Progenitor cell of endocrine pancreas (in vitro differentiated cells): Measurements from ENCODE around the gene ITGAL. TPM values are rescaled to one million over a fixed set of nuclear protein-coding genes. Genes with fewer than 3 reads are reported as not detected.
"Not testable (repeated sequence)": the region's sequence is repeated elsewhere in the genome, so short reads cannot be mapped to it uniquely, and the experiment has no call there.

Experiments used
- DNase-seq: peaks from one replicate; pipeline ENCODE4 v3.0.0; 2021; ENCODE audit warnings: low spot score; ENCODE audit not compliant: unreplicated experiment
- H3K27ac Mint-ChIP-seq: 2 replicates; pipeline ENCODE4 v1.8.0; 2021; ENCODE audit warnings: mild to moderate bottlenecking, moderate library complexity, mixed read lengths
- H3K27me3 Mint-ChIP-seq: 2 replicates; pipeline ENCODE4 v1.8.0; 2021; ENCODE audit warnings: mixed read lengths
- H3K36me3 Mint-ChIP-seq: 2 replicates; pipeline ENCODE4 v1.8.0; 2022; ENCODE audit warnings: mixed read lengths; ENCODE audit not compliant: insufficient read depth
- H3K4me1 Mint-ChIP-seq: 2 replicates; pipeline ENCODE4 v1.8.0; 2021; ENCODE audit warnings: low read depth, mixed read lengths
- H3K4me3 Mint-ChIP-seq: 2 replicates; pipeline ENCODE4 v1.8.0; 2021; ENCODE audit warnings: low read depth, mild to moderate bottlenecking, moderate library complexity, mixed read lengths
- H3K9me3 Mint-ChIP-seq: 2 replicates; pipeline ENCODE4 v1.8.0; 2021; ENCODE audit warnings: low read depth, mixed read lengths
- CTCF ChIP-seq: fragments of 200-600 bp; sonication (generic); IDR thresholded peaks from one replicate; pipeline ENCODE4 v1.5.0; 2021; ENCODE audit warnings: antibody characterized with exemption, mild to moderate bottlenecking; ENCODE audit not compliant: unreplicated experiment
- total RNA-seq: library from RNA; stranded (reverse); gene quantifications from 2 replicates; pipeline ENCODE4 v1.2.1, GENCODE V29; 2021

Gene ITGAL
- total RNA-seq, 1 donor from 2014 or later, result 0.53 TPM

- Mint-ChIP-seq H3K27me3 (no peaks in the 10 kb centered on the region), H3K9me3 (no peaks in the 10 kb centered on the region), H3K36me3 (no peaks in the 10 kb centered on the region), H3K4me3 (no peak overlapping the region), H3K4me1 (no peaks in the 10 kb centered on the region), H3K27ac (no peak overlapping the region)
- DNase-seq, result no peak
- no peak for TF ChIP-seq CTCF
Observed at GRCh38 chr16:30476991-30477390, 4.4 kb downstream of the ITGAL start.

- DNase-seq, H3K4me3 Mint-ChIP-seq, H3K36me3 Mint-ChIP-seq, H3K9me3 Mint-ChIP-seq, H3K27ac Mint-ChIP-seq, H3K27me3 Mint-ChIP-seq, H3K4me1 Mint-ChIP-seq: not testable (repeated sequence)
Observed at GRCh38 chr16:30477773-30478172, 5.2 kb downstream of the ITGAL start.

DNA sequence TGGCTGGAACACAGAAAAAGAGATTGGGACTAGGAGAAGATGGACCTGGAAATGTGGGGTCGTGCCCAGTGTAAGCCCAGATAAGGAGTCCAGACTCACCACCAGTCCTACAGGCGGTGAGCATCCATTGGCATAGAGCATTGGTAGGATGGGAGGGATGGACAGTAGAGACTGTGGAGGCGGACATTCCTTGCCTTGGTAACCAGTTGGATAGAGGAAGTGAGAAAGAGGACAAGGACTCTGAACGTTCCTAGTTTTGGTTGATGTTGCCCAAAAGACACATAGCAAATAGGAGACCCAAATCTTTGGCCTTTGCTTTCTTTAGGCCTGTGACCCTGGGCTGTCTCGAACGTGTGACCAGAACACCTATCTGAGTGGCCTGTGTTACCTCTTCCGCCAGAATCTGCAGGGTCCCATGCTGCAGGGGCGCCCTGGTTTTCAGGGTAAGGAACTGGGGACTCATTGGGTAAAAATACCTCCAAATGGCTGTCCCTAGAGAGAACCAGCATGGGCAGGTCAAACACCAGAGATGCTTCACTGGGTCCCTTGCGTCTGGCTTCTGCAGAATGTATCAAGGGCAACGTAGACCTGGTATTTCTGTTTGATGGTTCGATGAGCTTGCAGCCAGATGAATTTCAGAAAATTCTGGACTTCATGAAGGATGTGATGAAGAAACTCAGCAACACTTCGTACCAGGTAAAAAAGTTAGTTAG lies 6.4 kb downstream of the ITGAL start:
- no peaks in the 10 kb centered on the region for H3K27me3 Mint-ChIP-seq
- no peak for DNase-seq
- H3K27ac Mint-ChIP-seq, result no peak overlapping the region
- no peaks in the 10 kb centered on the region for H3K36me3 Mint-ChIP-seq
- H3K9me3 Mint-ChIP-seq, result no peaks in the 10 kb centered on the region
- H3K4me1 Mint-ChIP-seq, result no peaks in the 10 kb centered on the region
- no peak overlapping the region for H3K4me3 Mint-ChIP-seq
- TF ChIP-seq CTCF, result no peak

GRCh38 chr16:30481381-30481780 lies 8.8 kb downstream of the ITGAL start:
- no peaks in the 10 kb centered on the region for H3K27me3 Mint-ChIP-seq
- H3K4me1 Mint-ChIP-seq, result no peaks in the 10 kb centered on the region
- no peaks in the 10 kb centered on the region for H3K9me3 Mint-ChIP-seq
- H3K4me3 Mint-ChIP-seq, result no peak overlapping the region
- no peaks in the 10 kb centered on the region for H3K36me3 Mint-ChIP-seq
- no peak for DNase-seq
- no peak for TF ChIP-seq CTCF
- no peak overlapping the region for H3K27ac Mint-ChIP-seq

- Mint-ChIP-seq H3K4me3 (no peak overlapping the region), H3K27ac (no peak overlapping the region), H3K4me1 (no peaks in the 10 kb centered on the region), H3K36me3 (no peaks in the 10 kb centered on the region), H3K27me3 (no peaks in the 10 kb centered on the region), H3K9me3 (no peaks in the 10 kb centered on the region)
- TF ChIP-seq CTCF, result no peak
- no peak for DNase-seq
Observed at GRCh38 chr16:30482366-30482765, 9.8 kb downstream of the ITGAL start.

DNA sequence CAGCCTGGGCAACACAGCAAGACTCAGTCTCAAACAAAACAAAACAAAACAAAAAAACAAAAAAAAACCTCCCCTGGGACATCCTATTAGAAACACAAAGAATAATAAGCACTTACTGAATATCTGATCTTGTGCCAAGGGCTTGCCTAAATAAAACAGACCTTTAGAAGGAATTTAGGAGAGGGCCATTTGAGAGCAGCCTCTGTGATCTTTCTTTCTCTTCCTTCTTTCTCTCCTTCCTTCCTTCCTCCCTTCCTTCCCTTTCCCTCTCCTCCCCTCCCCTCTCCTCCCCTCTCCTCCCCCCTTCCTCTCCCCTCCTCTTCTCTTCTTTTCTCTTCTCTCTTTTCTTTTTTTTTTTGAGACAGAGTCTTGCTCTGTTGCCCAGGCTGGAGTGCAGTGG lies 12.3 kb downstream of the ITGAL start:
- Mint-ChIP-seq H3K36me3 (no peaks in the 10 kb centered on the region), H3K9me3 (no peaks in the 10 kb centered on the region), H3K4me3 (no peak overlapping the region), H3K27me3 (no peaks in the 10 kb centered on the region), H3K4me1 (peaks cover 4% of the 10 kb centered on the region), H3K27ac (no peak overlapping the region)
- no peak for TF ChIP-seq CTCF
- no peak for DNase-seq
